Smooth muscle cell (in vitro differentiated cells): ENCODE data around the gene NOC2L. TPM values are rescaled to one million over a fixed set of nuclear protein-coding genes. Genes with fewer than 3 reads are reported as not detected.

Source experiments
- DNase-seq: peaks from one replicate; lab custom pipeline; 2025; ENCODE audit not compliant: unreplicated experiment; lab: John Stamatoyannopoulos, UW
- H2AFZ ChIP-seq: fragments of 200-600 bp; sonication (generic); 2 replicates; pipeline ENCODE4 v1.6.0; 2016; ENCODE audit warnings: antibody characterized with exemption, low read depth, mild to moderate bottlenecking
- H3F3A ChIP-seq: fragments of 200-600 bp; sonication (generic); 2 replicates; pipeline ENCODE4 v1.6.0; 2017; ENCODE audit warnings: antibody characterized with exemption, low read depth
- H3K27ac ChIP-seq: fragments of 200-600 bp; sonication (generic); 2 replicates; pipeline ENCODE4 v1.5.1; 2016; ENCODE audit warnings: low read depth, mild to moderate bottlenecking
- H3K27me3 ChIP-seq: fragments of 200-600 bp; sonication (generic); 2 replicates; pipeline ENCODE4 v1.6.1; 2016; ENCODE audit warnings: low read depth, mild to moderate bottlenecking
- H3K36me3 ChIP-seq: fragments of 200-600 bp; sonication (generic); 2 replicates; pipeline ENCODE4 v1.5.1; 2016; ENCODE audit warnings: low read depth
- H3K4me1 ChIP-seq: fragments of 200-600 bp; sonication (generic); 2 replicates; pipeline ENCODE4 v1.5.1; 2016; ENCODE audit warnings: low read depth
- H3K4me2 ChIP-seq: fragments of 200-600 bp; sonication (generic); 2 replicates; pipeline ENCODE4 v1.6.0; 2016; ENCODE audit warnings: mild to moderate bottlenecking
- H3K4me3 ChIP-seq: fragments of 200-600 bp; sonication (generic); 2 replicates; pipeline ENCODE4 v1.5.1; 2016; ENCODE audit warnings: mild to moderate bottlenecking
- H3K79me2 ChIP-seq: fragments of 200-600 bp; sonication (generic); 2 replicates; pipeline ENCODE4 v1.6.0; 2016; ENCODE audit warnings: low read depth, mild to moderate bottlenecking
- H3K9ac ChIP-seq: fragments of 200-600 bp; sonication (generic); 2 replicates; pipeline ENCODE4 v1.6.0; 2016; ENCODE audit warnings: low read depth
- H3K9me3 ChIP-seq: fragments of 200-600 bp; sonication (generic); replicated peaks from 2 replicates; pipeline ENCODE4 v1.5.1; 2016; ENCODE audit warnings: low read depth
- H4K20me1 ChIP-seq: fragments of 200-600 bp; sonication (generic); 2 replicates; pipeline ENCODE4 v1.6.0; 2016; ENCODE audit warnings: low read depth
- CTCF ChIP-seq: fragments of 200-600 bp; sonication (generic); IDR thresholded peaks from 2 replicates; pipeline ENCODE4 v1.5.1; 2017; ENCODE audit warnings: borderline replicate concordance, mild to moderate bottlenecking, antibody characterized with exemption; ENCODE audit not compliant: insufficient read depth, poor library complexity, severe bottlenecking
- WGBS: methylation state at CpG from one replicate; pipeline ENCODE4 v1.1.7; 2016; ENCODE audit warnings: low lambda C conversion rate; 5-methylcytosine and 5-hydroxymethylcytosine counted together
- polyA plus RNA-seq: library from polyadenylated mRNA; unstranded; fragments of >200 nt; fragmentation: Nextera tagmentation; extraction: Ambion mirVana; gene quantifications from 2 replicates; pipeline ENCODE4 v1.2.1, GENCODE V29; 2016
- total RNA-seq: library from RNA; depleted of rRNA; stranded (reverse); fragments of >200 nt; gene quantifications from 2 replicates; pipeline ENCODE4 v1.2.3, GENCODE V29; 2014

Gene NOC2L
- total and polyA plus RNA-seq, 2 experiments from 2014 or later, result 38.9 to 64.0 TPM

DNA sequence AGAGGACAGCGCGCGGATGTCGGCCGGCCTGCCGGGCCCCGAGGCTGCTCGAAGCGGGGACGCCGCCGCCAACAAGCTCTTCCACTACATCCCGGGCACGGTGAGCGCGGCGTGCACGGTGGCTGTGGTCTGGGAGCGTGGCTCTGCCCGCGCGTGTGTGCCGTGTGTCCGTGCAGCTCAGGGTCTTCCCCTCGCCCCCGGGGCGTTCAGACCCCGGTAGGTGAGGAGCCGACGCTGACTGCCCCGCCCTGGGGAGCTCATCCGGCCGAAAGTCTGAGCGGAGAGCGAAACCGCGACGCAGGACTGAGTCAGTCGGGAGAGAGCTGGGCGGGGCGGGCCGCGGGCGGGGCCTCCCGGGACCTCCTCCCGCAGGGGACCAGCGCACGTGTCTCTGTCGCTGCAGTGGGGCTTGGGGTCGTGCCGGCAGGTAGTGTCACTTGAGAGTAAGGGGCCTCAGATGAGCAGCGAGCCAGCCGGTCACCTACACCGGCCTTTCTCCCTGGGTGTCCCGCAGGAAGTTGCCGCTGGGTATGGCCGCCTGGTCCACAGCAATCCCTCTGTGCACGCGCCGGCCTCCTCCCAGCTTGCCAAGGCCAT is 7.7 kb upstream of the NOC2L start:
- H3K9ac ChIP-seq, result peak overlapping the region; percentile 88

GRCh38 chr1:966135-966703 is 7.2 kb upstream of the NOC2L start, which contains the start of gene PLEKHN1:
Gene PLEKHN1, plus strand, starts transcription at chr1:966482. Its CDS starts 50 bp downstream, at chr1:966532.
- WGBS, result 11% methylated on average over 29 of the region's 31 CpGs
- Histone ChIP-seq H3K4me2 (peak within 1 kb of the TSS; percentile 85), H4K20me1 (no peaks in the 10 kb centered on the region), H2AFZ (peak within 1 kb of the TSS; percentile 84), H3K9ac (peak within 1 kb of the TSS; percentile 88), H3F3A (no peaks in the 10 kb centered on the region), H3K9me3 (no peaks in the 10 kb centered on the region), H3K36me3 (no peaks in the 10 kb centered on the region), H3K79me2 (no peaks in the 10 kb centered on the region), H3K4me1 (peaks cover 7% of the 10 kb centered on the region), H3K4me3 (peak within 1 kb of the TSS; percentile 60), H3K27me3 (peaks cover 9% of the 10 kb centered on the region), H3K27ac (peak within 1 kb of the TSS; percentile 93)
- no peak for DNase-seq
- no peak for TF ChIP-seq CTCF

More for the DNA sequence above, 7.7 kb upstream of the NOC2L start:
- TF ChIP-seq CTCF, result no peak
- H3K4me3 ChIP-seq, result peak overlapping the region; percentile 60
- no peaks in the 10 kb centered on the region for H3K9me3 ChIP-seq
- H3F3A ChIP-seq, result no peaks in the 10 kb centered on the region
- peak overlapping the region; percentile 84 for H2AFZ ChIP-seq
- H3K4me2 ChIP-seq, result peak overlapping the region; percentile 85
- no peaks in the 10 kb centered on the region for H4K20me1 ChIP-seq
- no peaks in the 10 kb centered on the region for H3K79me2 ChIP-seq
- WGBS, result 4% methylated on average over 51 of the region's 60 CpGs
- H3K4me1 ChIP-seq, result peaks cover 7% of the 10 kb centered on the region
- DNase-seq, result peak; percentile 63
- no peaks in the 10 kb centered on the region for H3K36me3 ChIP-seq
- H3K27me3 ChIP-seq, result peaks cover 9% of the 10 kb centered on the region
- H3K27ac ChIP-seq, result peak overlapping the region; percentile 93

- Histone ChIP-seq H3K36me3 (no peaks in the 10 kb centered on the region), H3K27me3 (peaks cover 6% of the 10 kb centered on the region), H3K4me1 (peaks cover 7% of the 10 kb centered on the region), H3F3A (no peaks in the 10 kb centered on the region), H3K27ac (peak overlapping the region; percentile 93), H3K9ac (peak overlapping the region; percentile 88), H3K9me3 (no peaks in the 10 kb centered on the region), H3K79me2 (no peaks in the 10 kb centered on the region), H3K4me3 (peak overlapping the region; percentile 60), H3K4me2 (peak overlapping the region; percentile 85), H2AFZ (no peak overlapping the region), H4K20me1 (no peaks in the 10 kb centered on the region)
- no peak for DNase-seq
- WGBS, result 81% methylated on average over 18 of the region's 26 CpGs
- no peak for TF ChIP-seq CTCF
These were observed 6.6 kb upstream of the NOC2L start for GRCh38 chr1:965526-966134.
